ENCODE data around the gene MAP2K6.
"Not testable (repeated sequence)": the region's sequence is repeated elsewhere in the genome, so short reads cannot be mapped to it uniquely, and the experiment has no call there.

Gene MAP2K6

DNA sequence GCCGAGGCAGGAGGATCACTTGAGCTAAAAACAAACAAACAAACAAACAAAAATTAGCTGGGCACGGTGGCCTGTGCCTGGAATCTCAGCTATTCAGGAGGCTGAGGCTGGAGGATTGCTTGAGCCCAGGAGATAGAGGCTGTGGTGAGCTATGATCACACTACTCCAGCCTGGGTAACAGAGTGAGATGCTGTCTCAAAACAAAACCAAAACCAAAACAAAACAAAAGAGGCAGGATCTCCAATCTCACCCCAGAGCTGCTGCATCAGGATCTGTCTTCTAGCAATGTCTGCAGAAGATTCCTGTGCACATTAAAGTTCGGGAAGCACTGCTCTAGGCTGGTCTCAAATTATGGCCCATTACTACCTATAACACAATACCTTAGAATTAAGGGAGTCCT lies 43.1 kb downstream of the MAP2K6 start:
- no peak for FAIRE-seq

DNA sequence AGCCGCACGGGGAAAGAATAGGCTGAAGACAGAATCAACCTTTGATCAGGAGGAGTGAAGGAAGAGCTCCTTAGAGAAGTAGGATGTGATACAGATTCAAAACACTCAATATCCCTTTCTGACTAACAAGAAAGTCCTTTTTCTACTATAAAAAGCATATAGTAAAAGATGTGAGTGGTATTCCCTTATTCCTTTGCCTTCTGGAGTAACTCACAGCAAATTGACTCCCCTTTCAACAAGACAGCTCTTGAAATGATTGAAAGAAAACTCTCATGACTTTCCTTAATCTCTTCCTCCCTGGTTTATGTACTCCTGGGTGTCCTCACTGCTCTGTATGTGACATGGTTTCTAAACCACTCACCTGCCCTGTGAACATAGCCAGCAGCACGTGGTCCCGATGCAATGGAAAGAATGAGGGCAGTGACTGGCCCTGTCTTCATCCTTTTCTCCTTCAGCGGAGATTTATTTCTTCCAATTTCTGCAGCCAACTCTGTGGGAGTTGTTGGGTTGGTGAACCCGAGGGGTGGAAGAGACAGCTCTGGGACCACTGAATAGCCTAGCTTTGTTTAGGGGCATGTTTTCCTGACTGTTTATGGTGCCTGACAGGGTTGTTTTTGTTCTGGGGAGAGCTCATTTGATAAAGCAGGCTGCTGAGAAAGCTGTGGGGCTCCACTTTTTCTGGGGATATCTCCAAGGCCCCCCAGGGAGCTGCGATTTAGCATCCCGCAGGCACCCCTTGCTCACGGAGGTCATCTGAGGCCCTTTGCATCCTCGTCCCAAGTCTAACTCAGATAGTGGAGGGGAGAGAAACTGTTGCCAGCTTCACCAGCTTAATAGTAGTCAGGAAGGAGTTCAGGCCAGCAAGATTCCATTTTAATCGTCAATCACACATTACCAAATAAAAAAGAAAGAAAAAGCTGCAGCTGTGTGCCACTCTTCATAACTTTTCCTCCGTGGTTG lies 46.7 kb downstream of the MAP2K6 start:
- FAIRE-seq = no peak

DNA sequence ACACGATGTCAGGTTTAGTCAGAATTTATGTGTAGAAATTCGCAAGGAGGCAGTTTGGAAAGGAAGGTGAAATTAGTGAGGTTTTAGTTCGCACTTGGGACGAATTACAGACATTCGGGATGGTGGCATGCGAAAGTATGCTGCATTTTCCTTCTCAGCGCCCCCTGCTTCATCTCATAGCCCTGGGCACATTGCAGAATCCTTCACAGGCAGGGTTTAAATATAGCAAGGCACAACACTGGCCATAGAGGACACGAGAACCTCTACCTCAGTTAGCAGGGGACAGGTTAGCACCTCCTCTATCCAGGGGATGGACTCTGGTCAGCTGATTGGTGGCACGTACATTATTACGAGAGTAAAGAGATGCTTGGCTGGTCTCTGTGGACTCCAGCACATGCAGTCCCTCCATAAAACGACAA lies 47.5 kb downstream of the MAP2K6 start:
- no peak for FAIRE-seq

DNA sequence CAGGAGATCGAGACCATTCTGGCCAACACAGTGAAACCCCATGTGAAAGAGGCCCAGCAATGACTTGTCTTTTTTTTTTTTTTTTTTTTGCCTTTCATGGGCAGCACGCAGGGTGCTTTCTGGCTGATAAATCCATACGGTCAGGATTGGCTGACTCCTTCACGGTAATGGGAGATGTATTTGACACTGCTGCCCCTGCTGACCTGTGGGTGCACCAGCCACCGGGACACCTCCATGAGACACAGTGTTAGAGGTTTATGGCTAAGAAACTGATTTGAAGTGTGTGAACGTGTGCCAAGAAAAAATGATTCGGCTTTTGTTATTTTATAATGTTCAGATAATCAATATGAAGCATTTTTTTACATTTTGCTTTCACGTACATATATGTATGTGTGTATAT lies 48.4 kb downstream of the MAP2K6 start:
- no peak for FAIRE-seq

DNA sequence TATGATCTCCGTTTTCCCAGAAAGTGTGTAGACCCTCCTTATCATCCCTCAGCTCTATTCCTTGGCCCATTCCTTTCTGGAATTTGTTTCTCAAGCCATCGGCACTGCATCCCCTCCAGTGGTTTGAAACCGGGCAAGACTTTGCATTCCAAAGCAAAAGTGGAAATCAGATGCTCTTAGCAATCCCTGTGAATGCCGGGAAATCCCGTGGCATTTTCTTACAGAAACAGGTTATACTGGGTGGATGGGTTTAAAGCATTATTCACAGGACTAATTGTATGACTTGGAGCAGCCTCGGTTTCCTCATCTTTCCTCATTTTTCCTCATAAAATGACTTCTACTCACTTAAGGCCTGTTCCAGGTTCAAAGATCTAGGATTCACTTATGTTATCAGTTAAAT lies 52.0 kb downstream of the MAP2K6 start:
- FAIRE-seq = no peak

DNA sequence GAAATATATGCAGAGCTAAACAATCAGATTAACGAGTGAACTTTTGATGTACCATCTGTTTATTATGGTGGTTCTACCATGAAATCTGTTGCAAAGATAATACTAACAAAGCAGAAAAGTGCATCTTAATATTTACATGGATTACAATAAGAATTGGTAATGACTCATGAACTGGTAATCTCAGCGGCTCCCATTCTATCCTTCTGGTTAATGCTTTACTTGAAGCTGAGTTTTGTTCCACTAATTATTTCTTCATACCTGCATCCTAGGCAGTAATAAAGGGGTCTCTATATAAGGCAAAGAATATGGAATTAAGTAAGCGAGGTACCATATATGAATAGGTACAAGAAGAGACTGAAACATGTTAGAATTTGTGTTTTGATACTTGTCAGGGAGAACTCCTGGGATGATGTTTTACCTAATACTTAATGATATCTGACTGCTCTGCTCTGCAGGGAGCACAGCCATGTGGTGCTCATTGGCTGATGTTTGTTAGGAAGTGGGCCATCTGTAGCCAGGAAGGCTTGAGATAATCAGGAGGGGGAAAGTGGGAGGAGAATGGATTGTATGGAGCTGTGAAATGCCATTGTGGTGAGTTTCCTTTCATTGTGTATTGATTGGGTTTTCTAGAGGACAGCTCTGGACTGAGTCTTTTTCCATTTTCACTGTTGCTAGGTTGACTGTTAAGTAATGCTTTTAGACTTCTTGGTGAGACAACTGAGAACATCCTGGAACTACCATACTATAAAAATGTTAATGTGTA lies 52.6 kb downstream of the MAP2K6 start:
- FAIRE-seq = no peak

DNA sequence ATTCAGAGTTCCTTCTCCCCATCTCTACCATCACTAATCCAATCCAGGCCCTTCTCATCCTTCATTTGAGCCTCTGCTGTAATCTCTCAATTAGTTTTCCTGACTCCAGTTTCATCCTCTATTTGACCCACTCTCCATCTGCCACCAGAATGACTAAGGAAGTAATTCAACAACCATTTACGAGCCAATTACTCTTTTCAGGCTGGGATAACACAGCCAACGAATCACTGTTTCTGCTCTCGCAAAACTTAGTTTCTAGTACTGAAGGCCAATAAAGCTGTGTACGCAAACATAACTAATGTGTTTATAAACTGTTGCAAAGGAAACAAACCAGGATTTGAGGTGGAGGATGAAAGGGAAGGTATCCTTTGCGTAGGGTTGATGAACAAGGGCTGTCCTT lies 53.7 kb downstream of the MAP2K6 start:
- no peak for FAIRE-seq

DNA sequence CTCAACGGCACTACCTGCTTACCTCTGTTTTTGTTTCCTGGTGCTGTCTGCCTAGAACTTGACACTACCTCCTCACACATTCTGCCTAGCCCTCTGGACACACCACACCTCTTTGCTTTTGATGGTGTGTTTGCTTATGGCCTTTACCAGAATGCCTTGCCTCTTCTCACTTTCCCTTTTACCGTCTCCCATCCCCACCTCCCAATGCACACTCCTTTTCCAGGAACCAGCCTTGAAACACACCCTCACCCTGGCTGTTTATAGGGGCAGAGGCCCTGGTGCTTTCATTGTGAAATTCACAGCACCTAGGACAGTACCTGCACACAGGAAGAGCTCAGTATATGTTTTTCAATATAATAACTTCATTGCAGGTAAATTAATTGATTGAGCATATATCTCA lies 56.2 kb downstream of the MAP2K6 start:
- FAIRE-seq = no peak

DNA sequence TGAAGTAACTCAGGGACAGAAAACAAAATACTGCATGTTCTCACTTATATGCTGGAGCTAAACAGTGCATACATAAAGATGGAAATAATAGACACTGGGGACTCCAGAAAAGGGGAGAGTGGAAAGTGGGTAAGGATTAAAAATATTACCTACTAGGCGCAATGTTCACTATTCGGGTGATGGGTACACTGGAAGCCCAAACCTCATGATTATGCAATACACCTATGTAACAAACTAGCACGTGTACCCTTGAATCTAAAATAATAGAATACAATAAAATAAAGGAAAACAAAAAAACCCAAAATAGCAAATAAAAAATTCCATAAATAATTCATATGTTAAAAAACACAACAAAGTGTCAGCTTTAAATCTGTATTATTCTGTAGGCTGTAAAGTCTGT lies 56.9 kb downstream of the MAP2K6 start:
- no peak for FAIRE-seq

DNA sequence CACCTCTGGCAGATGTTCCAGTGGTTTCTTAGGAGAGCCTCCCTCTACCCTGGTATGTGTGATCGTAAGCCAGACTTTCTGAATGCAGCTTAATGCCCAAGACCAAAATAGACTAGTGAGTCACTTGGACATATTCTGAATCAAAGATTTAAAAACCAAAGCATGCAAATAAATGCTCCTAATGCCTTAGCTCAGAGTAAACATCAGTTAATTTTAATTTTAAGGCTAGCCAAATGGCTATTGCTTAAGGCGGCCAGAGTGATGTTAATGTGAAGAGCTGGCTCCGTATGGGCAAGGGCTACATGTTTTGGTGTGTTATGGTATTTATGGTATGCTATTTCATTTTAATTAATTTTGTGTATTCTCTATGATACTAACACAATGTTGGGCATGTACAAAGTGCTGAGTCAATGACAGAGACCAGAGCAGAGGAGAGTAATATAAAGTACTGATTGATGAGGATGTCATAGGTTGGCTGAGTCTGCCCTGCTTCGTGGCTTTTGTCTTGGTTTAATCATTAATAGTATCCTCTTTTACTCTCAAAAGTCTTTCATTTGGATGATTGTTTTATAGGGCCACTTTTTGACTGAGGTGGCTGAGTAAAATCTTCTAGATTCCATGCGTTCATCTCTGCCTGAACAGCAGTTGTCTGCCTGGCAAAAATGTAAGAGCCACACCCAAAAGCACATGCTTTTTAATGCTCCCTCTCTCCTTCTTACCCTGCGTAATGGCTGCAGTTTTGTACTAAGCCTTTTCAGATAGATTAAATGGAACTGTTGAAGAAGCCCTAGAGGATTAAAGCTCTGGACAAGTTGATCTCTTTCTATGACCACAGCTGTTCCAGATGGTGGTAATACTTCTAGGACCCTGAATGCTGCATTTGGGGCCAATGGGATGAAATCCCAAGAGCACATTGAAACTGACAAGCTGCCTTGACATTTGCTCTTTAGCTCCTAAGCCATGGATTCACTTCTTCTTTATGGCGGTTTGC lies 59.6 kb downstream of the MAP2K6 start:
- no peak for FAIRE-seq

DNA sequence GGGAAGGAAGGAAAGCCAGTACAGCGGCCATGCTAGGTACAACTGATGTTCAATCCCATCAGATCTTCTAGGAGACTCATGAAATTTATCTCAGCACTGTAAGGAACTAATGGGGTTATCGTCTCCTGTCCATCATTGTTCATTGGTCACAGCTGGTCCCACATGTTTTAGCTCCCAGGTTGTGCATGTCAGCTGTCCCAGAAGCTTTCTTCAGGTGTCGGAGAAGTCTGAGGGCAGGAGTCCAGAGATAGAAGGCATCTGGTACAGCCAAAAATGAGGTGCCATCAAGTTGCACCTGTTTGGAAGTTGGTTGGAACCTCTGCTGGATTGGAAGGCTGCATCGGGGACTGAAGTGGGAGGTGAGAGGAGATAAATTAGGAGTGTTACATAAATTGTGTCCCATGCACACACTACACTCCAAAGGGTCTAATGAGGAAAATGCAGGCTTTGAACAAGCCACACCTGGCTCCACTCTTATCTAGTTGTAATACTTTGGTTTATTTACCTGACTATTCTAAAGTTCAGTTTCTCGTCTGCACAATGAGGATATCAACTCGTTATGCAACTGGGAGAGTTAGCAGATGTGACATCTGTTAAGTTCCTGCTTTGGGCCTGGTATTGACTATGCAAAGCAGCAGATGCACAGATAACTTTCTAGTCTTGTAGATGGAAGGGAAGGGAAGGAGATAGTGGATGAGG lies 62.9 kb downstream of the MAP2K6 start:
- no peak for FAIRE-seq

DNA sequence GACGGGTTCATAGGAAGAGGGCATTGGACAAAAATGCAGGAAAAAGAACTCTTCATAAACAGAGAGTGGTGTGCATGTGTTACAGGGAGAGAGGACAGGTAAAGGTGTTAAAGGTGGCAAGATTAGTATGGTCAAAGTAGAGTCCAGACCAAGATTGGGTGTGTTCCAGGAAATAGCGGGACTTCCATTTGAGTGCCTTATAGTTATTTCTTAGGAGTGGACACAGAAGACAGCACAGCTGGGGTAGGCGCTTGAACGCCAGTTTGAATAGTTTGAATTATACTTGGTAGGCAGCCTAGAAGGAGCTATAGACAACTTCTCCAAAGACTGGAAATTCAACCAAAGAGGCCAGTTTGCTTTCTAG lies 63.4 kb downstream of the MAP2K6 start:
- FAIRE-seq = no peak

DNA sequence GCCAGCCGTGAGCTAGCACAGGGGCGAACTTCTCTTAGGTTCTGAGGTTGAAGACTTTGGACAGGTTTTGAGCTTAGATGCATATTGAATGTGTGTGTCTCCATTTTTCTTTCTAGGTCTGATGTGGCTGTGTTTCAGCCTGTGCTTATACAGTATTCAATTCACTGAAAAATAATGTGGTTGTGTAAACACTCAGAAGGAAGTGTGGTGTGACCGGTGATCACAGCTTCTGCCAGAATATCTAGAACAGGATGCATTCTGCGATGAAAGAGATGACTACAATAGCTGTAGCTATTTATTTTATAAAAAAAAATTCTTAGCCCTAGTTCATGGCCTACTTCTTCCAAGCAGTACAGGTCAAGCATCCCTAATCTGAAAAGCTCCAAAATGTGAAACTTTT lies 64.4 kb downstream of the MAP2K6 start:
- no peak for FAIRE-seq

DNA sequence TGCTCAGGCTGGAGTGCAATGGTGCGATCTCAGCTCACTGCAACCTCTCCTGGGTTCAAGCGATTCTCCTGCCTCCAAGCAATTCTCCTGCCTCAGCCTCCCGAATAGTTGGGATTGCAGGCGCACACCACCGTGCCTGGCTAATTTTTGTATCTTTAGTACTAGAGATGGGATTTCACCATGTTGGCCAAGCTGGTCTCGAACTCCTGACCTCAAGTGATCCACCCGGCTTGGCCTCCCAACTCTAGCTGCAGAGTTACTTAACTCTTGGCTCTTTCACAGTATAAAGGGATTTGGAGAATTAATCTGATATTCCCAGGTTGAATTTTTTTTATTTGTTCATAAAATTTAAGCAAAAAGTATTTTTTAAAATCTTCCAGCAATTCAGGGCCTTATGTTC lies 65.3 kb downstream of the MAP2K6 start:
- not testable (repeated sequence) for FAIRE-seq

DNA sequence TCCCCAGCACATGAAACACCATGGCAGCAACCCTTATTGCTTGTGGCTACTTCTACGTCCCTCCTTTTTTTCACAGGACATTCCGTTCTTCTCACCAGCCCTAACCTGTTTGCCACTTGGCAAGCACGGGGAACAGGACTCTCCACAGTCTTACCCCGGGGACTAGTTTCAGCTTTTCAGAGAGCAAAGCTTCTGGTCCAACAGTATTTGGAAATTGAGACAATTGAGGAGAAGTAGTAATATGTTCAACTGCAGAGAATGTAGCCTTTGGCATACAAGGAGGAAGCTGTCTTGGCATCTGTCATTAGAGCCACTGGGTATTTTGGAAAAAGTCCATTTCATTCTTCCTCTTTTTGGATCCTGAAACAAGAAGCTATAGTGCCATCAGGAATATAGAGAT lies 65.7 kb downstream of the MAP2K6 start:
- FAIRE-seq = no peak

DNA sequence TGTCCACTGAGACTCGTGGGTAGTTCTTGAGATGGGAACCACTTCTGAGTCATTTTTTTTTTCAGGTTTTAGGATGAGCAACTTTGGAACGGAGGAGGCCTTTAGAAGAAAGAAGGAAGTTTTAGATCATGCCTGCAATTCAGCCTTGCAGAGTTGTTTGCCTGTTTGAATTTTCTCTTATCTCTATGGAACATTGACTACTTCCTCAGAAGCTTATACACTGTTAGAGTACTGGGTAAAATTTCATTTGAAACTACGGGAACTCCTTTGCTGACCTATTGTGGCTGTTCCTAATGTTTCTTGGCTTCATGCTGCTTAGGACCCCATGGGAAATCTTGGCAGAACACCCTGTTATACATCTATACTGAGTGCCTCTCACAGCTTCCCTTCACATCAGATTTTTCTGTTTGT lies 70.8 kb downstream of the MAP2K6 start:
- no peak for FAIRE-seq

DNA sequence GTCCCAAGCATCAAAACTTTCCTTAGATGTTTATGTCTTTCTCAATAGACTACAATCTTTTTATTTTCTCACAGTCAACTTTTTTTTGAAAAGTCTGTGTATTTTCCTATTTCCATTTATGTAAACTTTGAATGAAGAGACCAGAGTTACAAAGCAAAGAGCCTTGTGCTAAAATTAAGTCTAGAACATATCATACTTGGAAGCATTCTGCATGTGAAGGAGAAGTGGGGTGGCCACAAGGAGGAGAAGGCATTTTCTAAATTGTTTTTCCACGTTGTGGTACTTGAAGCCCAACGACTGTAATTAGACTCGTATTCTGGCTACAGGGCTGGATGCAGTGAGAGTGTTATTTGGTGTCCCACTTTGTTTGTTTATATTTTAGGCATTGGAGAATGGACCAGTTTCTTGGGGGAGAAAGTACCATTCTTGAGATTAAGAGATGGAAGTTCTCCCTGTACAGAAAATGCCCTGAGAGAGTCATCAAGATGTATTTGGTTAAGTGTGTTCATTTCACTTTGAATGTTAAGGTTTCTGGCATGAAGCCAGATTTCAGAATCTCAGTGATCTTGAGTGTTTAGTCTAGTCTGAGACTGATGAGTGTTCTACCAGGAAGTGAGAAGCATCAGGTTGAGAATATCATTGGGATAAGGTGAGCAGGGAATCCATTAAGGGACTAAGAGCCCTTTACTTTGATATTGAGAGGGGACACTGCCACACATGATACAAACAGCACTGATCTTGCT lies 71.6 kb downstream of the MAP2K6 start:
- FAIRE-seq = no peak

DNA sequence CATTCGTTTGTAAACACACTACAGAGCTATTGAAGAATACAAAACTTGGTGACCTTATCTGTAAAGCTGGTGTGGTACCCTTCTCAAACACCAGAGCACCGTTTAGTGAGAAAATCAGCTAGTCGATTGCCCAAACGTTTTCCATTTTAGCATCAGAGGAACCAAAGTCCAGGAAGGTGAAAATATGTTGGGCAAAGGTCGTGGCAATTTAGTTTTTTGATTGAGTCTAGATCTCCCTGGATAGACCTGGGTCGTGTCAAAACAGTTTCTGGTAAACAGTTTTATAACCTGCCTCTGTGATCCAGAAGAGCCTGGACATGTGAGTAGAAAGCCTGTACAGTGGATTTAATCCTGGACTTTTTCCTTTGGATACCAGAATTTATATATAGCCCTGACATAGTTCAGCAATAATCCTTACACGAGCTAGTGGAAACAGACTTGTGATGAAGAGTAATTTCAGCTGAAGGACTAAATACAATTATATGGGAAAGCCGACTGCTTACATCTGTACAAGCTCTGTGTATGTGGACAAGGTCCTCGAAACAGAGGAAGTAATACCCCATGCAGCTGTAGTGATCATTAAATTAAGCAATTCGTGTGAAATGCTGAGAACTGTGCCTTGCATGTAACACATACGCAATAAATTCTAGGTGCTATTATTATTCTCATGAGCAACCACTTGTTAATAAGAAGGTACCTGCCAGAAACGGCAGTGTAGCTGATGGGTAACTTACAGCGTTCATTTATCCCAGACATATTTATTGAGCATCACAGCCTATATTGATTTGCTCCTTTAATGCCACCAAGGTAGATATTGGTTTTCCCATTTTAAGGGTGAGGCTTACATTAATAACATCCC lies 72.5 kb downstream of the MAP2K6 start:
- no peak for FAIRE-seq

DNA sequence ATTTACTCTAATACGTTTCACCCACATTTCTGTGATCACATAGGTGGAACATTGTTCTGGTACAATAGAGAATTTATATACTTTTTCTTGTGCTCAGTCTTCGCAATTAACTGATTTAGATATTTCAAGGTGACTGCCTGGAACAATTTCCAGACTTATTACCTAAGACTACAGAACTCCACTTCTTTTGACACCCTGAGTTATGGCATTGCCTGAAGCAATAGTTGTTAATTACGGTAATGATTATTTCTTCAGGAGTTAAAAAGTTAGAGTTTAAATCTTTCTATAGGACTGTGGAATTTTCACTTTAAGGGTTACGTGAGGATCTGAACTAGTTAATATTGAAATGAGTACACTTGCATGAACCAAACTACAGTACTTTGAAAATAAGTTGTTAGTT lies 74.8 kb downstream of the MAP2K6 start:
- FAIRE-seq = no peak

DNA sequence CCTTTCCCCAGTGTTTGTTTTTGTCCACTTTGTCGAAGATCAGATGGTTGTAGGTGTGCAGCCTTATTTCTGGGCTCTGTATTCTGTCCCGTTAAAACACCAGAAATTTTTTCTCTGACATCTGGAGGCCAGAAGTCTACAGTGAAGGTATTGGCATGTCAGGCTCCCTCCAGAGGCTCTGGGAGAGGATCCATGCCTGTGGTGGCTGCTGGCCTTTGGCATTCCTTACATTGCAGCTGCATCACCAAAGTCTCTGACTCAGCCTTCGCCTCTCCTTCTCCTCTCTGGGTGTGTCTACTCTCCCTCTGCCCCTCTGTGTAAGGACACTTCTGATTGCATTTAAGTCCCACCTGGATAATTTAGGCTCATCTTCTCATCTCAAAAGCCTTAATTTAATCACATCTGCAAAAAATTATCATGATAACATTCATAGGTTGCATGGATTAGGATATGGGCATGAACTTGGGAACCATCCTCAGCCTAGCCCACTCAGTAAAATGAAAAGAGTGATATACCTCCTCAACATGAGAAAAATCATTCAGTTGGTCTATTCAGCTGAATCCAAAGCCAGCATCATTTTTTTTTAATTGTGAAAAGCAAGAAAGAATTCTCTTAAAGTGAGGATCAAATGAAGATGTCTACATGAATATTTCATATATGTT lies 78.0 kb downstream of the MAP2K6 start:
- no peak for FAIRE-seq

Data from endometrium (tissue), 2 donors.